Measurements from ENCODE around the gene MAGEA4.

DNA sequence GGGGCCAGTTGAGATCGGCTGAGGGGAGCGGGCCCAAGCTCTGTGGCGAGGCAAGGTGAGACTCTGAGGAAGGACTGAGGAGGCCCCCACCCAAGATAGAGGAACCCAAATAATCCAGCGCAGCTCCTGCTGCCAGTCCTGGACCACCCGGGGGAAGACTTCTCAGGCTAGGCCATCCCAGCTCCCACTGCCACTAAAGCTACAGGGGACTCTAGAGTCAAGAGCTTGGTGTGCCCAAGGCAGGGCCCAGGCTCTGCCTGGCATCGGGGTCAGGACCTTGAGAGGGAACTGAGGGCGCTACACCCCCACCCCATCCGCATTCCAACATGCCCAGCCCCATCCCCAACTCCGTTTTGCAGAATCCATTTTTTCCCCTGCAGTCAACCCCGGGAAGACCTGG lies 8.6 kb downstream of the MAGEA4 start:
- TF ChIP-seq EZH2 (IDR thresholded peaks at IDR 0.05; ENCODE audit: borderline replicate concordance, low read depth, low read length, severe bottlenecking) (no peak), CTCF (IDR thresholded peaks at IDR 0.05; ENCODE audit: borderline replicate concordance, extremely low read depth, low read length, poor library complexity, severe bottlenecking) (no peak)

All from DND-41 (cell line).